ENCODE measurements around the gene BUD31. TPM values are rescaled to one million over a fixed set of nuclear protein-coding genes. Genes with fewer than 3 reads are reported as not detected.

Gene BUD31
- total RNA-seq, 1 donor from 2014 or later, result 134 TPM

GRCh38 chr7:99394188-99394502, 14.6 kb upstream of the BUD31 start:
- no peak for DNase-seq (ENCODE audit: low read depth)
- no peak for TF ChIP-seq CTCF (conservative IDR thresholded peaks at IDR 0.05; ENCODE audit: low read depth, low read length)
- no peak overlapping the region for H3K4me3 ChIP-seq (ENCODE audit: low read depth, low read length)

GRCh38 chr7:99395616-99396327, 13.0 kb upstream of the BUD31 start:
- no peak overlapping the region for H3K4me3 ChIP-seq (ENCODE audit: low read depth, low read length)
- peak; percentile 25 for TF ChIP-seq CTCF (conservative IDR thresholded peaks at IDR 0.05; ENCODE audit: low read depth, low read length)
- no peak for DNase-seq (ENCODE audit: low read depth)

- no peak for DNase-seq (ENCODE audit: low read depth)
These were observed 12.1 kb upstream of the BUD31 start for GRCh38 chr7:99396418-99397296.

GRCh38 chr7:99397297-99397983, 11.3 kb upstream of the BUD31 start:
- no peak overlapping the region for H3K4me3 ChIP-seq (ENCODE audit: low read depth, low read length)
- TF ChIP-seq CTCF (conservative IDR thresholded peaks at IDR 0.05; ENCODE audit: low read depth, low read length), result no peak
- DNase-seq (ENCODE audit: low read depth), result no peak

More at GRCh38 chr7:99396418-99397296, 12.1 kb upstream of the BUD31 start:
- H3K4me3 ChIP-seq (ENCODE audit: low read depth, low read length), result no peak overlapping the region
- no peak for TF ChIP-seq CTCF (conservative IDR thresholded peaks at IDR 0.05; ENCODE audit: low read depth, low read length)

GRCh38 chr7:99398891-99399445, 9.8 kb upstream of the BUD31 start:
- no peak for DNase-seq (ENCODE audit: low read depth)
- no peak for TF ChIP-seq CTCF (conservative IDR thresholded peaks at IDR 0.05; ENCODE audit: low read depth, low read length)
- no peak overlapping the region for H3K4me3 ChIP-seq (ENCODE audit: low read depth, low read length)

GRCh38 chr7:99399597-99399996, 9.2 kb upstream of the BUD31 start:
- DNase-seq (ENCODE audit: low read depth), result no peak
- TF ChIP-seq CTCF (conservative IDR thresholded peaks at IDR 0.05; ENCODE audit: low read depth, low read length), result no peak

More at GRCh38 chr7:99399597-99399996, 9.2 kb upstream of the BUD31 start:
- no peak overlapping the region for H3K4me3 ChIP-seq (ENCODE audit: low read depth, low read length)

All from epithelial cell of proximal tubule (primary cell).